Measurements from ENCODE around the gene GALNT8. TPM values are rescaled to one million over a fixed set of nuclear protein-coding genes. Genes with fewer than 3 reads are reported as not detected.

The GALNT8 gene
- total and polyA plus RNA-seq, 4 donors, result 13.1 to 45.1 (median 30.4) TPM

- Histone ChIP-seq H3K36me3 (ENCODE audit: control insufficient read depth, insufficient read depth, low read length) (peaks cover 18% of the 10 kb centered on the region), H3K27ac (ENCODE audit: low read depth, low read length) (no peak overlapping the region), H3K4me3 (ENCODE audit: low read depth, low read length) (no peak overlapping the region), H3K27me3 (ENCODE audit: control insufficient read depth, insufficient read depth, low read length) (no peaks in the 10 kb centered on the region), H3K4me1 (ENCODE audit: control insufficient read depth, insufficient read depth, low read length) (no peaks in the 10 kb centered on the region), H3K9me3 (ENCODE audit: control insufficient read depth, insufficient read depth, low read length) (no peaks in the 10 kb centered on the region)
- WGBS (ENCODE audit: insufficient coverage), result 75% methylated on average over 2 of the region's 2 CpGs
- DNase-seq (ENCODE audit: low read depth in 4 of 6, low spot score in 6 of 6), result peak in 2 of 6 donors; percentile 29 to 60
Measured at GRCh38 chr12:4767186-4767585, 47.0 kb downstream of the GALNT8 start.

GRCh38 chr12:4768341-4768740 lies 48.1 kb downstream of the GALNT8 start:
- H3K4me1 ChIP-seq (ENCODE audit: control insufficient read depth, insufficient read depth, low read length), result no peaks in the 10 kb centered on the region
- H3K27me3 ChIP-seq (ENCODE audit: control insufficient read depth, insufficient read depth, low read length), result no peaks in the 10 kb centered on the region
- H3K27ac ChIP-seq (ENCODE audit: low read depth, low read length), result no peak overlapping the region
- no peaks in the 10 kb centered on the region for H3K9me3 ChIP-seq (ENCODE audit: control insufficient read depth, insufficient read depth, low read length)
- no peak overlapping the region for H3K4me3 ChIP-seq (ENCODE audit: low read depth, low read length)
- no CpG with 5 or more reads among the region's 2 CpGs for WGBS (ENCODE audit: insufficient coverage)
- H3K36me3 ChIP-seq (ENCODE audit: control insufficient read depth, insufficient read depth, low read length), result peaks cover 24% of the 10 kb centered on the region
- peak in 2 of 6 donors; percentile 48 to 82 for DNase-seq (ENCODE audit: low read depth in 4 of 6, low spot score in 6 of 6)

- Histone ChIP-seq H3K27ac (ENCODE audit: low read depth, low read length) (no peak overlapping the region), H3K9me3 (ENCODE audit: control insufficient read depth, insufficient read depth, low read length) (no peaks in the 10 kb centered on the region), H3K27me3 (ENCODE audit: control insufficient read depth, insufficient read depth, low read length) (no peaks in the 10 kb centered on the region), H3K36me3 (ENCODE audit: control insufficient read depth, insufficient read depth, low read length) (peaks cover 17% of the 10 kb centered on the region), H3K4me3 (ENCODE audit: low read depth, low read length) (no peak overlapping the region), H3K4me1 (ENCODE audit: control insufficient read depth, insufficient read depth, low read length) (no peaks in the 10 kb centered on the region)
- DNase-seq (ENCODE audit: low read depth in 4 of 6, low spot score in 6 of 6), result no peak
- 87% methylated on average over 2 of the region's 5 CpGs for WGBS (ENCODE audit: insufficient coverage)
Measured at GRCh38 chr12:4769073-4769472, 48.9 kb downstream of the GALNT8 start.

GRCh38 chr12:4771172-4771959 lies 51.2 kb downstream of the GALNT8 start:
- Histone ChIP-seq H3K27ac (ENCODE audit: low read depth, low read length) (no peak overlapping the region), H3K36me3 (ENCODE audit: control insufficient read depth, insufficient read depth, low read length) (peaks cover 9% of the 10 kb centered on the region), H3K27me3 (ENCODE audit: control insufficient read depth, insufficient read depth, low read length) (no peaks in the 10 kb centered on the region), H3K9me3 (ENCODE audit: control insufficient read depth, insufficient read depth, low read length) (no peaks in the 10 kb centered on the region), H3K4me3 (ENCODE audit: low read depth, low read length) (no peak overlapping the region), H3K4me1 (ENCODE audit: control insufficient read depth, insufficient read depth, low read length) (no peaks in the 10 kb centered on the region)
- WGBS (ENCODE audit: insufficient coverage), result 96% methylated on average over 6 of the region's 7 CpGs
- no peak for DNase-seq (ENCODE audit: low read depth in 4 of 6, low spot score in 6 of 6)

GRCh38 chr12:4771960-4772566 lies 51.9 kb downstream of the GALNT8 start:
- Histone ChIP-seq H3K27ac (ENCODE audit: low read depth, low read length) (no peak overlapping the region), H3K4me1 (ENCODE audit: control insufficient read depth, insufficient read depth, low read length) (no peaks in the 10 kb centered on the region)

GRCh38 chr12:4775936-4776335 lies 55.7 kb downstream of the GALNT8 start:
- Histone ChIP-seq H3K27me3 (ENCODE audit: control insufficient read depth, insufficient read depth, low read length) (no peaks in the 10 kb centered on the region), H3K36me3 (ENCODE audit: control insufficient read depth, insufficient read depth, low read length) (peaks cover 9% of the 10 kb centered on the region), H3K9me3 (ENCODE audit: control insufficient read depth, insufficient read depth, low read length) (no peaks in the 10 kb centered on the region), H3K4me1 (ENCODE audit: control insufficient read depth, insufficient read depth, low read length) (peaks cover 16% of the 10 kb centered on the region), H3K4me3 (ENCODE audit: low read depth, low read length) (no peak overlapping the region), H3K27ac (ENCODE audit: low read depth, low read length) (no peak overlapping the region)
- peak in 2 of 6 donors; percentile 20 to 28 for DNase-seq (ENCODE audit: low read depth in 4 of 6, low spot score in 6 of 6)
- no CpG with 5 or more reads among the region's 4 CpGs for WGBS (ENCODE audit: insufficient coverage)

More at GRCh38 chr12:4771960-4772566, 51.9 kb downstream of the GALNT8 start:
- no peak overlapping the region for H3K4me3 ChIP-seq (ENCODE audit: low read depth, low read length)
- WGBS (ENCODE audit: insufficient coverage), result 92% methylated on average over 6 of the region's 11 CpGs
- DNase-seq (ENCODE audit: low read depth in 4 of 6, low spot score in 6 of 6), result no peak
- peaks cover 9% of the 10 kb centered on the region for H3K36me3 ChIP-seq (ENCODE audit: control insufficient read depth, insufficient read depth, low read length)
- H3K27me3 ChIP-seq (ENCODE audit: control insufficient read depth, insufficient read depth, low read length), result no peaks in the 10 kb centered on the region
- no peaks in the 10 kb centered on the region for H3K9me3 ChIP-seq (ENCODE audit: control insufficient read depth, insufficient read depth, low read length)

- H3K4me3 ChIP-seq (ENCODE audit: low read depth, low read length), result no peak overlapping the region
- H3K4me1 ChIP-seq (ENCODE audit: control insufficient read depth, insufficient read depth, low read length), result peaks cover 19% of the 10 kb centered on the region
- 58% methylated on average over 6 of the region's 8 CpGs for WGBS (ENCODE audit: insufficient coverage)
- H3K27ac ChIP-seq (ENCODE audit: low read depth, low read length), result no peak overlapping the region
- peaks cover 2% of the 10 kb centered on the region for H3K9me3 ChIP-seq (ENCODE audit: control insufficient read depth, insufficient read depth, low read length)
- DNase-seq (ENCODE audit: low read depth in 4 of 6, low spot score in 6 of 6), result no peak
- H3K27me3 ChIP-seq (ENCODE audit: control insufficient read depth, insufficient read depth, low read length), result no peaks in the 10 kb centered on the region
- no peaks in the 10 kb centered on the region for H3K36me3 ChIP-seq (ENCODE audit: control insufficient read depth, insufficient read depth, low read length)
Measured at GRCh38 chr12:4779749-4780148, 59.5 kb downstream of the GALNT8 start.

- DNase-seq (ENCODE audit: low read depth in 4 of 6, low spot score in 6 of 6), result peak; percentile 38 to 91 (median 62)
- Histone ChIP-seq H3K27me3 (ENCODE audit: control insufficient read depth, insufficient read depth, low read length) (no peaks in the 10 kb centered on the region), H3K27ac (ENCODE audit: low read depth, low read length) (peak overlapping the region; percentile 37), H3K36me3 (ENCODE audit: control insufficient read depth, insufficient read depth, low read length) (no peaks in the 10 kb centered on the region), H3K4me3 (ENCODE audit: low read depth, low read length) (no peak overlapping the region), H3K4me1 (ENCODE audit: control insufficient read depth, insufficient read depth, low read length) (peaks cover 19% of the 10 kb centered on the region), H3K9me3 (ENCODE audit: control insufficient read depth, insufficient read depth, low read length) (peaks cover 2% of the 10 kb centered on the region)
- WGBS (ENCODE audit: insufficient coverage), result 30% methylated on average over 3 of the region's 9 CpGs
Measured at GRCh38 chr12:4780641-4781611, 60.7 kb downstream of the GALNT8 start.

- no peak for DNase-seq (ENCODE audit: low read depth in 4 of 6, low spot score in 6 of 6)
- Histone ChIP-seq H3K4me3 (ENCODE audit: low read depth, low read length) (no peak overlapping the region), H3K27ac (ENCODE audit: low read depth, low read length) (no peak overlapping the region), H3K36me3 (ENCODE audit: control insufficient read depth, insufficient read depth, low read length) (no peaks in the 10 kb centered on the region), H3K4me1 (ENCODE audit: control insufficient read depth, insufficient read depth, low read length) (peaks cover 17% of the 10 kb centered on the region), H3K9me3 (ENCODE audit: control insufficient read depth, insufficient read depth, low read length) (peaks cover 2% of the 10 kb centered on the region), H3K27me3 (ENCODE audit: control insufficient read depth, insufficient read depth, low read length) (no peaks in the 10 kb centered on the region)
- 81% methylated on average over 4 of the region's 7 CpGs for WGBS (ENCODE audit: insufficient coverage)
Measured at GRCh38 chr12:4784404-4785054, 64.3 kb downstream of the GALNT8 start.
